Spleen (tissue), 7 donors: ENCODE data around the gene ABCC1.

Source experiments
- CTCF ChIP-seq, 11 experiments: fragments of 200-600 bp in 7 of 11; fragments of 450-650 bp in 4 of 11; sonication (generic) in 4 of 11; IDR thresholded peaks in 8 of 11; conservative IDR thresholded peaks in 3 of 11; 1 replicate in 7 of 11; 2 replicates in 4 of 11; pipeline versions ENCODE4 v1.4.0 to v1.8.0; 2016 to 2021; ENCODE audit warnings: antibody characterized with exemption in 11 of 11, inconsistent platforms in 4 of 11, mild to moderate bottlenecking in 1 of 11
- POLR2A ChIP-seq, 3 donors: fragments of 450-650 bp; IDR thresholded peaks; one replicate each; pipeline ENCODE4 v1.5.1; 2017; ENCODE audit warnings: antibody characterized with exemption in 3 of 3, mild to moderate bottlenecking in 1 of 3
- POLR2AphosphoS5 ChIP-seq, 3 donors: sonication (generic); formaldehyde crosslinking; IDR thresholded peaks; one replicate each; pipeline ENCODE4 v1.5.1; 2017; ENCODE audit warnings: antibody characterized with exemption in 3 of 3
- donor health status: DM: no; HTN: no; CAD: no; lungs with moderate emphysema.
- donor health status: DM: no; HTN: no; CAD: no.
- donor health status: DM: no; HTN: no; CAD: no.

- TF ChIP-seq CTCF (IDR thresholded peaks at IDR 0.05 in 8 of 11, conservative IDR thresholded peaks at IDR 0.05 in 3 of 11) (no peak), POLR2AphosphoS5 (IDR thresholded peaks at IDR 0.05) (no peak), POLR2A (IDR thresholded peaks at IDR 0.05) (no peak)
These were observed 44.1 kb downstream of the ABCC1 start for GRCh38 chr16:15993541-15993940.
